ENCODE results near the gene SRSF3.
A peak's percentile ranks its signal among the peaks of the same experiment; 100 is the strongest.
"Not testable (repeated sequence)": the region's sequence is repeated elsewhere in the genome, so short reads cannot be mapped to it uniquely, and the experiment has no call there.

The SRSF3 gene

GRCh38 chr6:36609582-36609981, 15.4 kb downstream of the SRSF3 start:
- peak; percentile 24 for DNase-seq (ENCODE audit: low read depth)
- TF ChIP-seq CTCF (IDR thresholded peaks at IDR 0.05; ENCODE audit: insufficient read depth, low read depth, low read length, missing control alignments), result no peak
- H3K4me3 ChIP-seq (ENCODE audit: low read length), result no peak overlapping the region

- TF ChIP-seq CTCF (IDR thresholded peaks at IDR 0.05; ENCODE audit: insufficient read depth, low read depth, low read length, missing control alignments), result no peak
- peak; percentile 30 for DNase-seq (ENCODE audit: low read depth)
- no peak overlapping the region for H3K4me3 ChIP-seq (ENCODE audit: low read length)
Measured at GRCh38 chr6:36610041-36610955, 16.1 kb downstream of the SRSF3 start.

GRCh38 chr6:36610956-36611336, 16.8 kb downstream of the SRSF3 start:
- no peak for TF ChIP-seq CTCF (IDR thresholded peaks at IDR 0.05; ENCODE audit: insufficient read depth, low read depth, low read length, missing control alignments)
- H3K4me3 ChIP-seq (ENCODE audit: low read length), result no peak overlapping the region
- DNase-seq (ENCODE audit: low read depth), result no peak

- not testable (repeated sequence) for H3K4me3 ChIP-seq (ENCODE audit: low read length); DNase-seq (ENCODE audit: low read depth)
Measured at GRCh38 chr6:36611679-36612078, 17.5 kb downstream of the SRSF3 start.

GRCh38 chr6:36612101-36612625, 18.0 kb downstream of the SRSF3 start:
- DNase-seq (ENCODE audit: low read depth), result no peak
- TF ChIP-seq CTCF (IDR thresholded peaks at IDR 0.05; ENCODE audit: insufficient read depth, low read depth, low read length, missing control alignments), result no peak
- H3K4me3 ChIP-seq (ENCODE audit: low read length), result no peak overlapping the region

DNA sequence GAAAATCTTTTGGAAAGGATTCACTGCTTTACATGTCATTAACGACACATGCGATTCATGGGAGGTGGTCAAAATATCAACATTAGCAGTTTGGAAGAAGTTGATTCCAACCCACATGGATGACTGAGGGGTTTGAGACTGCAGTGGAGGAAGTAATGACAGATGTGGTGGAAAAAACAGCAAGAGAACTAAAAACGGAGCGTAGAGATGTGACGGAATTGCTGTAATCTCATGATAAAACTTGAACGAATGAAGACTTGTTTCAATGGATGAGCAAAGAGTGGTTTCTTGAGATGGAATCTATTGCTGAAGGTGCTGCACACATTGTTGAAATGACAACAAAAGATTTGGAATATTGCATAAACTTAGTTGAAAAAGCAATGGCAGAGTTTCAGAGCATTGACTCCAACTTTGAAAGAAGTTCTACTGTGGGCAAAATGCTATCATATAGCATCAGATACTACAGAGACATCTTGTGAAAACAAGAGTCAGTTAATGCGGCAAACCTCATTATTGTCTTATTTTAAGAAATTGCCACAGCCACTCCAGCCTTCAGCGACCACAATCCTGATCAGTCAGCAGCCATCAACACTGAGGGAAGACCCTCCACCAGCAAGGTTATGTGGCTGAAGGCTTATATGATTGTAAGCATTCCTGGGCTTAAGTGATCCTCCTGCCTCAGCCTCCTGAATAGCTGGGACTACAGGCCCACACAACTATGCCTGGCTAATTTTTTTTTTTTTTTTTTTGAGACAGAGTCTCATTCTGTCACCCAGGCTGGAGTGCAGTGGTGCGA, 19.2 kb downstream of the SRSF3 start:
- no peak overlapping the region for H3K4me3 ChIP-seq (ENCODE audit: low read length)
- DNase-seq (ENCODE audit: low read depth), result no peak
- no peak for TF ChIP-seq CTCF (IDR thresholded peaks at IDR 0.05; ENCODE audit: insufficient read depth, low read depth, low read length, missing control alignments)

Measured in epithelial cell of esophagus (primary cell).